ENCODE results near the gene CSNK1D. TPM values are rescaled to one million over a fixed set of nuclear protein-coding genes. Genes with fewer than 3 reads are reported as not detected.

The CSNK1D gene
- total and polyA plus RNA-seq, 8 donors, result 47.1 to 107 (median 66.0) TPM

DNA sequence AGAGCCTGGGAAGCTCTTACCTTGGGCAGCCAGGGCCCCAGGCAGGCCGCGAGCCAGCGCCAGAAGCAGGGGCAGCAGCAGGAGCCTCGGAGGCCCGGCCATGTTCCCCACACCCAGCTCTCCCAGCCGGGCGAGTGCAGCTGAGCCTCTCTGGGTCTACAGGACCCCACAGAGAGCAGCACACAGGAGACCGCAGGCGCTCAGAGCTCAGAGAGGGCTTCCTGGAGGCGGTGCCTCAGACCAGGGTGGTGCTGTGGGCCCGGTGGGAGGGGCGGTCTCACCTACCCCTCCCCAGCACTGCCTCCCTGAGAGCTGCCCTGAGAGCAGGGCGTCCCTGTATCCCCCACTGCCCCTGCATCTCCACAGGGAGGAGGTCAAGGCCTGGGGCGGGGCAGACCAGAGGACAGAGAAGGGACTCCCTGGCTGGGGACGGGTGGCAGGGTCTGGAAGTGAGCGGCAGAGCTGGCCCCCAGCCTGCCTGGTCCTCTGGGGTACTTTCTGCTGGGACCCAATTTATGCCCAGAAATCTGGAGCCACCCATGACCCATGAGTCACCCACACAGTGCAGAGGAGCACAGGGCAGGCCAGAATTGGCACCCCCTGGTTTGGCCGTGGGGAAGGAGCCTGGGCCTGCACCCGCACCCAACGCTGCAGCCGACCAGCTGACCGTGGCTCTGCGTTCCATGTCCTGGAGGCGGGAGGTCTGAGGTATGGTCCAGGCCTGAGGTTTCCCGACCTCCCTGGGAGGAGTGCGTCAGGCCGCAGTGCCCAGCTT is 44.1 kb upstream of the CSNK1D start, which contains the start of gene CD7:
CD7 (minus strand) TSS at position 215 of the 775 bp plus-strand sequence; CDS start at position 102, 113 bp downstream.
- TF ChIP-seq, protein P1, sequence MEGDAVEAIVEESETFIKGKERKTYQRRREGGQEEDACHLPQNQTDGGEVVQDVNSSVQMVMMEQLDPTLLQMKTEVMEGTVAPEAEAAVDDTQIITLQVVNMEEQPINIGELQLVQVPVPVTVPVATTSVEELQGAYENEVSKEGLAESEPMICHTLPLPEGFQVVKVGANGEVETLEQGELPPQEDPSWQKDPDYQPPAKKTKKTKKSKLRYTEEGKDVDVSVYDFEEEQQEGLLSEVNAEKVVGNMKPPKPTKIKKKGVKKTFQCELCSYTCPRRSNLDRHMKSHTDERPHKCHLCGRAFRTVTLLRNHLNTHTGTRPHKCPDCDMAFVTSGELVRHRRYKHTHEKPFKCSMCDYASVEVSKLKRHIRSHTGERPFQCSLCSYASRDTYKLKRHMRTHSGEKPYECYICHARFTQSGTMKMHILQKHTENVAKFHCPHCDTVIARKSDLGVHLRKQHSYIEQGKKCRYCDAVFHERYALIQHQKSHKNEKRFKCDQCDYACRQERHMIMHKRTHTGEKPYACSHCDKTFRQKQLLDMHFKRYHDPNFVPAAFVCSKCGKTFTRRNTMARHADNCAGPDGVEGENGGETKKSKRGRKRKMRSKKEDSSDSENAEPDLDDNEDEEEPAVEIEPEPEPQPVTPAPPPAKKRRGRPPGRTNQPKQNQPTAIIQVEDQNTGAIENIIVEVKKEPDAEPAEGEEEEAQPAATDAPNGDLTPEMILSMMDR (IDR thresholded peaks at IDR 0.05), result no peak
- Histone ChIP-seq H3K27ac (no peak within 1 kb of the TSS), H3K4me1 (peaks cover 0 to 3% (median 0%) of the 10 kb centered on the region in 3 donors), H3K27me3 (no peaks in the 10 kb centered on the region), H3K4me3 (no peak within 1 kb of the TSS), H3K36me3 (no peaks in the 10 kb centered on the region), H3K9me3 (no peaks in the 10 kb centered on the region)
- WGBS, 2 donors, result 85 to 88% methylated on average over 21 to 26 of the region's 26 CpGs
- intact Hi-C loops (cut with DNase I), result no loop called here
- FAIRE-seq (no peak), DNase-seq (peak in 1 of 6 donors; percentile 71), ATAC-seq (peak in 1 of 4 donors; percentile 11)

GRCh38 chr17:82316651-82317393 is 43.3 kb upstream of the CSNK1D start:
- peaks cover 0 to 3% (median 0%) of the 10 kb centered on the region in 3 donors for H3K4me1 ChIP-seq
- TF ChIP-seq, protein P1 (IDR thresholded peaks at IDR 0.05), result no peak
- WGBS, 2 donors, result 77 to 82% methylated on average over 29 of the region's 29 CpGs
- no peak overlapping the region for H3K4me3 ChIP-seq
- H3K36me3 ChIP-seq, result no peaks in the 10 kb centered on the region
- DNase-seq (peak in 1 of 6 donors; percentile 69), FAIRE-seq (no peak), ATAC-seq (no peak)
- H3K9me3 ChIP-seq, result no peaks in the 10 kb centered on the region
- intact Hi-C loops (cut with DNase I), result no loop called here
- H3K27me3 ChIP-seq, result no peaks in the 10 kb centered on the region
- H3K27ac ChIP-seq, result no peak overlapping the region

DNA sequence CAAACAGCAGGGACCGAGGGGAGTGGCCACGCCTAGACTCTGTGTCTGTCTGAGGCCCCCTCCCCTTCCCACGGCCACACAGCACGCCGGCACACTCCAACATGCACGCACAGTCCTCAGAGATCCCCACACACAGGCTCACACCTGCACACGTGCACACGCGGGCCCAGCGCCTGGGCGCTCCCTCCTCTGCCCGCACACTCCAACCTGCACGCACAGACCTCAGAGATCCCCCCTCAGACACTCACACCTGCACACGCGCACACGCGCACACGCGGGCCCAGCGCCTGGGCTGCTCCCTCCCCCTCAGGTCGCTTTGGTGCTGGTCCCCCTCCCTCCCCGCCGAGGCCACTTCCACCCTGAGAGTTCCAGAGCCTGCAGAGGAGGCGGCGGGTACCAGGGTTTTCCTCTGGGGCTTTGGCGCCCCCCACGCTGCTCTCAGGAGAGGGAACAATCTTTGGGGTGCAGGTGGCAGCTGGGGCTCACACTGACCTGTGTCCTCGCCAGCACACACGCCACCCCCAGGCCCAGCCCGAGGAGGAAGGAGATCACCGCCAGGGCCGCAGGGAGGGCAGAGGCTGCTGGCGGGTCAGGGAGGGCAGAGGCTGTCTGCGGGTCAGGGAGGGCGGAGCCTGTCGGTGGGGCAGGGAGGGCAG is 42.3 kb upstream of the CSNK1D start:
- H3K36me3 ChIP-seq, result no peaks in the 10 kb centered on the region

GRCh38 chr17:82314727-82315605 is 41.5 kb upstream of the CSNK1D start:
- intact Hi-C loops (cut with DNase I), result no loop called here
- Histone ChIP-seq H3K27me3 (no peaks in the 10 kb centered on the region), H3K4me3 (no peak overlapping the region), H3K36me3 (no peaks in the 10 kb centered on the region), H3K4me1 (no peaks in the 10 kb centered on the region), H3K9me3 (no peaks in the 10 kb centered on the region), H3K27ac (no peak overlapping the region)
- no peak for ATAC-seq
- DNase-seq, result no peak
- TF ChIP-seq, protein P1 (IDR thresholded peaks at IDR 0.05), result no peak
- no peak for FAIRE-seq
- 55 to 69% methylated on average over 24 to 32 of the region's 32 CpGs for WGBS, 2 donors

More for the DNA sequence above, 42.3 kb upstream of the CSNK1D start:
- Histone ChIP-seq H3K4me1 (no peaks in the 10 kb centered on the region), H3K9me3 (no peaks in the 10 kb centered on the region), H3K27me3 (no peaks in the 10 kb centered on the region), H3K4me3 (peak overlapping the region in 1 of 4 donors; percentile 5), H3K27ac (no peak overlapping the region)
- intact Hi-C loops (cut with DNase I), result no loop called here
- ATAC-seq (peak in 2 of 4 donors; percentile 29 to 53), FAIRE-seq (no peak), DNase-seq (peak in 1 of 6 donors; percentile 63)
- 19 to 28% methylated on average over 36 of the region's 36 CpGs for WGBS, 2 donors
- TF ChIP-seq, protein P1 (IDR thresholded peaks at IDR 0.05), result no peak

Measured in pancreas (tissue), 10 donors.